HG03520 (cell line): Measurements from ENCODE around the gene ELAVL4.

Source experiments
- ATAC-seq: cut with Tn5 transposase; IDR thresholded peaks from one replicate; pipeline ENCODE4 v1.9.1; 2021; ENCODE audit warnings: mild to moderate bottlenecking, moderate library complexity; ENCODE audit not compliant: unreplicated experiment

ELAVL4 gene

DNA sequence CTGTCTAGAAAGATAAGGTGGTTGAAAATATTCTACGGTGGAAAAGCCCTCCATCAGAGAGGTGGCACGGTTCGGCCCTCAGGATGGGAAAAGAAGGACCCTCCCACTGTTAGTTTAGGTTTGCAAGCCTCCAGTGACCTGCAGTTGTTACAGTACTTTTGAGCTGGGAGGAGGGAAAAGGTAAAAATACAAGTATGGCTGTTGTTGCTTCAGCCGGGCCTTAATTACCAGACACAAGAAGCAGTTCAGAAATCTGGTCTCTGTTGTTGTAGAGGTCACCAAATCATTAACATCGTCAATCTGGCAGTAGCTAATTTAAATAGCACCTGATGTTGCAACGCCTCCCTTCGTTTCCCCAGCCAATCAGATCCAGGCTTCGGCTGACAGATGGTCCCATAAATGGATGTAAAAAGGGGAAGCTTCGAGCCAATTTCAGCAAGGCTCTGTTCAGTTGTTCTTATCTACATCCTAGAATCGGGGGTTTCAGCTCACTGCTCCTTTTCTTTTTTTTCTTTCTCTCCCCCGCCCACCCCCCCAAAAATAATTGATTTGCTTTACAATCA is at the start of gene ELAVL4:
Gene ELAVL4 (plus strand): TSS at position 424 of the 563 bp plus-strand sequence. CDS start 270 bp downstream, outside the sequence.
- ATAC-seq = no peak

GRCh38 chr1:50060279-50060678 is 48.4 kb upstream of the ELAVL4 start:
- no peak for ATAC-seq

DNA sequence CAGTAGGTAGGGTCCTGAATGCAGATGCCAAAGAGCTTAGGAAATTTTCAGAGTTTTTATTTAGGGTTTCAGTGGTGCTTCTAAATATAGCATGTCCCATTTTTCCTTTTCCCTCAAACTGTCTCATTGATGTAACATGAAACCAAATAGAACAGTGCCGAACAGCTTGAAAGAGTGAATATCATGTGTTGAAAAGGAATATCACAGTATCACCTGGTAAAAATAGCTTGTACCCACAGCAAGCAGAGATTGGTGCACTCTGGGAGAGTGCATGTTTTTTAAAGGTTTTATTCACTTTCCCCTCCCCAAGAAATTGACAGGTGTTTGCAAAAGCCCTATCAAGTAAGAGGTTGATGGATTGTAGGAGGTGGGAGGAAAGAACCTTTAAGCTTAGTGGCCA is 41.9 kb upstream of the ELAVL4 start:
- ATAC-seq = no peak

- ATAC-seq = no peak
Measured at GRCh38 chr1:50074931-50075330, 33.8 kb upstream of the ELAVL4 start.

- ATAC-seq = no peak
Measured at GRCh38 chr1:50077273-50077672, 31.4 kb upstream of the ELAVL4 start.

GRCh38 chr1:50080904-50081586 is 27.7 kb upstream of the ELAVL4 start:
- no peak for ATAC-seq

DNA sequence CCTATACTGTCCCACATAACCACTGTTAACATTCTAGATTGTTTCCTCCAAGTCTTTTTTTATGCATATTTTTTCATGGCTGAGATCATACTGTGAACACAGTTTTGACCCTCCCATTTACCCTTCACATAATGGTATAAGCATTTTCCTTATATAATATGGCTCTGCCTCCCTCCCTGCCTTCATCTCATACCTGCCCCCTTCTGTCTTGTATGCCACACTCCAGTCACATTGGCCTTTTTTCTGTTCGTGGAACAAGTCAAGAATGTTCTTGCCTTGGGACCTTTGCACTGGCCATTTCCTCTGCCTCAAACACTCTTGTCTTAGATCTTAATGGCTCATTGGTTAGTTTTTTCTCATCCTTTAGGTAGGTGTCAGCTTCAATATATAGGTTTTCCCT is 24.3 kb upstream of the ELAVL4 start:
- ATAC-seq = no peak

DNA sequence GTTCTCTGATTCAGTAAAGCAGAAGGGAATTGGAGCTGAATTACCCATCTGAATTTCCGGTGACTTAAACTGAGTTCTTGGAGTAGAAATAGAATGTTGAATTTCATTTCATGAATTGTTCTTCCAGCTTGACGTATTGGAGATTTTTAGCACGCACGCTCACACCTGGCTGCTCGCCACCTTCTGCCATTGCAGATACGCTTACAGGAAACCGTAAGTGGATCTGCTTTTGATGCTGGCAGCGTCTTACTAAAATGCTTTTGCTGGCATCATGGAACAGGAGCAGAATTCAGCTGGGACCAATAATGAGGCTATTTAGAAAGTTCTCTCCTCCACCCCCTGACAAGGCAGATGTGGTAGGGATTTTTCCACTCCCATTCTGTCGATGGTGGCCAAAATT is 17.7 kb upstream of the ELAVL4 start:
- ATAC-seq = no peak

DNA sequence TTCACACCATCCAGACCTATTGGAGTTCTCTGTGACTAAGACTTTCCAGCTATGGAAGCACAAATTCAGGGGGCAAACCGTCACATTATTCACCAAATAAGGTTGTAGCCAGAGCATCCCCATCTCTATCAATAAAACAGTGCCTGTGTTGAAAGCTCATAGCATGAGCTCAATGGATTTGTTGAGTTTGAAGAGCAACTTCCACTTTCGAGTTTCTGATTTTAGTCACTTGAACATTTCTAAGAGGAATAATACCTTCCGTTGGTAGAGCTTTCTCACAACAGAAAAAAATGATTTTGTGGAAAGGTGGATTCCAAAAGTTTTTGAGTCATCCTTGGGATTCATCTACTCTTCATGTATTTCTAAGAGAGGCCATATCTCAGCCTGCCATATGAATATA is 13.0 kb upstream of the ELAVL4 start:
- ATAC-seq = no peak

GRCh38 chr1:50097021-50097679 is 11.6 kb upstream of the ELAVL4 start:
- no peak for ATAC-seq

DNA sequence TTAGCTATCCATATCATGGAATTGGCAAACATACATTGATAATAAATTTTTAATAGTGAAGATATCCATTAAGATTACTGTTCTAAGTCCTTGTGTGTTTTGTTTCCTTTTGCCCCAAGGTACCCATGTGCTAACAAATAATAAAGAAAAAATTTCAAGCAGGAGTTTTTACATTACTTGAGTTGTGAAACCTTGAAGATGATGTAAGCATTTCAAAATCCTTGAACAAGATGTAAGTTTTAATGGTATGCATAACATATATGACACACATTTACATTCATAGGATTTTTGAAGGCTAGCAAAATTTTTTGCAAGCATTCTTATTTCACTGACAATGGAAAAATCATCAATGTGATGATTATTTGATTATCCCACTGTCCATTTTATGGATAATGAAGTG is 10.9 kb upstream of the ELAVL4 start:
- ATAC-seq = no peak

DNA sequence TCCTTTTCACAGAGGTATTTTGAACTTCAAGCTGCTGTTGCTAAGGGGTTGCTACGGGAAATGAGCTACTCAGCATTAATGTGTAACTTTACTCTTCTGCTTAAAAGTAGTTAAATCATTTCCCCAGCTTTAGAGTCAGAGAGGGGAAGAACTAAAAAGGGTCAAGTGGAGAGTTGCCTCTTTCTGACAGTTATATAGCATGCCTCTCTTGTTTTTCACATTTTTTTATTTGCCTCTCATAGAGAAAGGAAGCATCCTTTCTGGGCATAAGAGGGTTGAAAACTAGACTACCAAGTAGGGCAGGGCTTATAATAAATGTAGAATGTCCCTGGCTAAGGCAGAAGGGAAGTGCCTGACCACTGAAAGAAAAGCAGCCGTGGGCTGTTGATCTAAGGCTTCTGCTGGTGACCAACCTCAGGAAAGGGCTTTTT is 10.1 kb upstream of the ELAVL4 start:
- no peak for ATAC-seq

DNA sequence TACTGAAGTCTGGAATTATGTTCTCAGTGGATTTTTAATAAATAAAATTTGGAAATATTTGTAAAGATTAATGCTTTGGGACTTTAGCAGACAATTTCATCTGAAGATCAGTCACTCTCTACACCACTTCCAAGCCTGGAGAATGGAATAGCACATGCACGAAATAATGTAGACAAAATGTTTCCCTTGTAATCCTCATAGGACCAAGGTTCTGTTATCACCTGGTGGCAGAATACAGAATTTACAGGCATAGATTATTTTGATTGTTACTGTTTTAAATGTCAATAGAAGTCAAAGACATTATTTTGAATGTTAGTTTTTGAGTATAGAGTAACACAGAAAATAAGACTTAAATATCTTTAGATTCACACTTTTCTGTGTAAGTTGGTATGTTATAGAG is 9.1 kb upstream of the ELAVL4 start:
- no peak for ATAC-seq

DNA sequence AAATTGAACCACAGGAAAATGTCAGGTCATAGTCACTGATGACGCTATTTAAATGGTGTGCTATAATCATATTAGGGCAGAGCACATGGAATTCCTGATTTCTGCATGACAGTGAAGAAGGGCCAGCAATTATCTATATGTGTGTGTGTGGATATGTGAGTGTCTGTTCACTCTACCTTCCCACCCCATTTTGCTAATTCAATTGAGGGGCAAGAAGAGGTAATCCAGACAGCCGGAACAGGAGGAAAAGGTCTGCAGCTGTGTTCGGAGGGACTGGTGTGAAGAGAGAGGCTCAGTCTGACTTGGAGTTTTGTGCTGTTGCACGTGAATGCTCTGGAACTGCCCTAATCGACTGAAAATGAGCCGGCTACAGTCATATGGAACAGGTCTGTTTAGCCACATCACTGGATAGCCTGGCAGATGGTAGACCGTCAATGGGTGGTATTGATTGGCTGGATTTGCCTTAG is 5.1 kb upstream of the ELAVL4 start:
- ATAC-seq = no peak

GRCh38 chr1:50105433-50105832 is 3.3 kb upstream of the ELAVL4 start:
- no peak for ATAC-seq

DNA sequence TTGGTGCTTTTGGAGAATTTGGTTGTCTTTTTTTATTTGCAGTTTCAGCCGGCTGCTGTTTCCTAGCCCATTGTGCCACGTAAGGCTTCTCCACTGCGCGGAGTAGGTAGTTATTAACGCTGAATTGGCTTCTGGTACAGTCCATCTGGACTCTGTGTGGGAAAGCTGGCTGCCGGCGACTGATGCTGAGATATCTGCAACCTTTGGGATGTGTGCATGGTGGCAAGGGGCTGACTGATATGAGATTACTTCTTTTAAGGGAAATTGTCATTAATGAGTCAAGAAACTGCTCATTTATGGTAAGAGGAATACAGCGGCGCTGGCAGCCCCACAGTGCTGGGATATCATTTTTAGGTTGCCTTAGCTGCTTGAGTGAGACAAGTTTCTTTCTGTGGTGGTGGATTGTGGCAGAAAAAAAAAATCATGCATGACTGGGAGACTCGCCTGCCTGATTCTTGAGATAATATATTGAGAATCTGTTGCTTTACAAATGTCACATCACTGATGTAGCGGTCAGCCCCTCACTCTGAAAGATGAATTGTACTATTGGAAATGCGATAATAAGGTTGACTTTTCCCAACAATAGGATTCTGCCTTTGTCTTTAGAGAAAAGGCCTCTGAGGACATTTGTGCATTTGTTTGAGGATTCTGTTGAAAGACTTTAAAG is 2.5 kb upstream of the ELAVL4 start:
- no peak for ATAC-seq

GRCh38 chr1:50109116-50109515 is 396 bp downstream of the ELAVL4 start:
- ATAC-seq = no peak

DNA sequence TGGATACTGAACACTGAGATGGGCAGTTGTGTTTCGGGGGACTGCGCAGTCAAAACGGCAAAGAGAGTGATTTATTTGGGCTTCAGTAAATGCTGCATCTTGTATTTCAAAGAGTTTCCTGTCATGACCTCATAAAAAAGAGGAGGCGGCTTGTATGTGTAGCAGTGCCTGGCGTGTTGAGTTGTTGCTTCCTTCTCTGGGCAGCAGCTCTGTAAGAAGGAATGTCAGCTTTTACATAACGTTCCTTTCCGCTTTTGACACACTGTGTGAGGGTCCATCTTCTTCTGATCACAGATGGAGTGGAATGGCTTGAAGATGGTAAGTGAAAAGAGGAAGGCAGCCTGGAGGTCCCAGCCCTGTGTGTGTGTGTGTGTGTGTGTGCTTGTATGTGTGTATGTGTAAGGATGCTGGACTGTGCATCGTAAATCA is 941 bp downstream of the ELAVL4 start:
- ATAC-seq = no peak

DNA sequence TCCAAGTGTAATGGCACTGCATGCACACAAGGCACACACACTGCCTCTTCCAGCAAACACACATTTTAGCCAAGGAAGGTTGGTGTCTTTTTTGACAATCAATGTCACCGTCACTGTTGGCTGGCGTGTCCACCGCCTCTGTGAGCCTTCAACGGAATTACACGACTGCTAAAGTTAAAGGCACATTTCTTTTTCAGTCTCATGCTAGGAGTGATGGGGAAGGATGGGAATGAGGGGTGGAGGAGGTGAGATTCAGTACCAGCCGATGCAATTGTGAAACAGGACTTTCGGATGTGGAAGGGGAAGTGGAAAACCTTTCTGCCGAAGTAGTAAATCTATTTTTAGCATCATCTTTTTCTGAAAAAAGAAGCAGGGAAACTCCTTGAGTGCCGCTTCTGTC is 1.4 kb downstream of the ELAVL4 start:
- no peak for ATAC-seq

DNA sequence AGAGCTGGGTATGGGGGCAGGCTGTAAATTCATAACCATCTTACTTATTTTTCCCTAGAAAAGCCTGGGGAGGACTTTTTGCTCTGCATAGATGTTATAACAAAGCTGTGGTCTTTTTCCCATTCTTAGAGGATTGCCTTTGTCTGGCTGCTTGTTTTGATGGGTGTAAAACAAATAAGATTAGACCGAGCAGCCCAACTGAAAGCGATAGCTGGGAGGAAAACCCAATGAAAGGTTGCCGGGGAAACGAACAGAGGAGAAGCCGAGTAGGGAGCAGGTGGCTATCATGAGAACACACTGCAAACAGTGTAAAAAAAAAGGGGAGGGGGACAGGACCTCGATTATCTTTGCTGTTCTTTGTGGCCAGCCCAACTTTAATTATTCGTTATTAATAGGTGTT is 1.9 kb downstream of the ELAVL4 start:
- no peak for ATAC-seq

- ATAC-seq = no peak
Measured at GRCh38 chr1:50111503-50111902, 2.8 kb downstream of the ELAVL4 start.

- ATAC-seq = no peak
Measured at GRCh38 chr1:50112193-50112592, 3.5 kb downstream of the ELAVL4 start.
